GM19035 (cell line): ENCODE data around the gene ILDR1.
"Not testable (repeated sequence)": the region's sequence is repeated elsewhere in the genome, so short reads cannot be mapped to it uniquely, and the experiment has no call there.

Experiments
- ATAC-seq: cut with Tn5 transposase; IDR thresholded peaks from one replicate; pipeline ENCODE4 v1.9.1; 2021; ENCODE audit not compliant: unreplicated experiment

ILDR1 gene

GRCh38 chr3:122021811-122022401 is at the start of gene ILDR1:
ILDR1 (minus strand) TSS chr3:122022247; CDS start chr3:122022077, 170 bp downstream.
- no peak for ATAC-seq

- peak; percentile 46 for ATAC-seq
Observed at GRCh38 chr3:122067588-122068240, 45.7 kb upstream of the ILDR1 start.

- ATAC-seq, result peak; percentile 64
Observed at GRCh38 chr3:122067214-122067550, 45.1 kb upstream of the ILDR1 start.

- peak; percentile 2 for ATAC-seq
Observed at GRCh38 chr3:122066331-122067213, 44.5 kb upstream of the ILDR1 start.

GRCh38 chr3:122064326-122064725 is 42.3 kb upstream of the ILDR1 start:
- ATAC-seq, result no peak

GRCh38 chr3:122063908-122064307 is 41.9 kb upstream of the ILDR1 start:
- ATAC-seq, result no peak

GRCh38 chr3:122060040-122060698 is 38.1 kb upstream of the ILDR1 start:
- ATAC-seq, result no peak

- ATAC-seq, result no peak
Observed at GRCh38 chr3:122058294-122058693, 36.2 kb upstream of the ILDR1 start.

- no peak for ATAC-seq
Observed at GRCh38 chr3:122057671-122058070, 35.6 kb upstream of the ILDR1 start.

GRCh38 chr3:122055215-122055614 is 33.2 kb upstream of the ILDR1 start, which contains the start of gene CD86:
CD86 (plus strand) TSS chr3:122055362; CDS start chr3:122055490, 128 bp downstream.
- ATAC-seq, result peak; percentile 86

- no peak for ATAC-seq
Observed at GRCh38 chr3:122052968-122053367, 30.9 kb upstream of the ILDR1 start.

GRCh38 chr3:122047773-122048172 is 25.7 kb upstream of the ILDR1 start:
- not testable (repeated sequence) for ATAC-seq

GRCh38 chr3:122047296-122047695 is 25.2 kb upstream of the ILDR1 start:
- not testable (repeated sequence) for ATAC-seq

GRCh38 chr3:122033023-122033422 is 11.0 kb upstream of the ILDR1 start:
- no peak for ATAC-seq

GRCh38 chr3:122032531-122032930 is 10.5 kb upstream of the ILDR1 start:
- no peak for ATAC-seq

- peak; percentile 34 for ATAC-seq
Observed at GRCh38 chr3:122031123-122031468, 9.0 kb upstream of the ILDR1 start.

- ATAC-seq, result peak; percentile 58
Observed at GRCh38 chr3:122030381-122031122, 8.5 kb upstream of the ILDR1 start.

- ATAC-seq, result peak; percentile 87
Observed at GRCh38 chr3:122025296-122025695, 3.2 kb upstream of the ILDR1 start.

GRCh38 chr3:122024800-122025199 is 2.8 kb upstream of the ILDR1 start:
- ATAC-seq, result no peak

GRCh38 chr3:122023335-122023910 is 1.4 kb upstream of the ILDR1 start:
- ATAC-seq, result no peak
